Stimulated activated CD8-positive, alpha-beta memory T cell treated with anti-CD3 and anti-CD28 coated beads, Interleukin-4, amount 100 ng/mL, for 48 hours (primary cell): Measurements from ENCODE around the gene RAC3.

ENCODE experiments used
- DNase-seq: peaks from one replicate; pipeline ENCODE4 v3.0.0-alpha.2; 2020

Gene RAC3

GRCh38 chr17:82058230-82058854 is 26.9 kb downstream of the RAC3 start:
- DNase-seq = no peak

- no peak for DNase-seq
Observed at GRCh38 chr17:82058855-82059249, 27.4 kb downstream of the RAC3 start.

- no peak for DNase-seq
Observed at GRCh38 chr17:82059272-82060000, 28.0 kb downstream of the RAC3 start.

- no peak for DNase-seq
Observed at GRCh38 chr17:82060001-82060380, 28.5 kb downstream of the RAC3 start.

- DNase-seq = no peak
Observed at GRCh38 chr17:82060614-82061013, 29.1 kb downstream of the RAC3 start.

- DNase-seq = no peak
Observed at GRCh38 chr17:82061047-82061925, 29.8 kb downstream of the RAC3 start.

GRCh38 chr17:82062076-82062983 is 30.9 kb downstream of the RAC3 start:
- no peak for DNase-seq

- no peak for DNase-seq
Observed at GRCh38 chr17:82062984-82063368, 31.5 kb downstream of the RAC3 start.

GRCh38 chr17:82063424-82064415 is 32.2 kb downstream of the RAC3 start:
- no peak for DNase-seq

- DNase-seq = no peak
Observed at GRCh38 chr17:82064433-82065192, 33.1 kb downstream of the RAC3 start.

- DNase-seq = peak; percentile 47
Observed at GRCh38 chr17:82065193-82065637, 33.7 kb downstream of the RAC3 start.

GRCh38 chr17:82065638-82066303 is 34.3 kb downstream of the RAC3 start, which contains the start of gene DUS1L:
DUS1L (minus strand) TSS chr17:82065804; CDS start chr17:82065059, 745 bp downstream.
- DNase-seq = peak; percentile 83

GRCh38 chr17:82070611-82071010 is 39.1 kb downstream of the RAC3 start:
- no peak for DNase-seq

GRCh38 chr17:82072827-82073226 is 41.3 kb downstream of the RAC3 start:
- no peak for DNase-seq

GRCh38 chr17:82073446-82073845 is 42.0 kb downstream of the RAC3 start:
- no peak for DNase-seq

GRCh38 chr17:82076018-82076784 is 44.7 kb downstream of the RAC3 start:
- DNase-seq = no peak

GRCh38 chr17:82076785-82077591 is 45.5 kb downstream of the RAC3 start:
- DNase-seq = no peak
